ENCODE data around the gene GRM2.

Gene GRM2

DNA sequence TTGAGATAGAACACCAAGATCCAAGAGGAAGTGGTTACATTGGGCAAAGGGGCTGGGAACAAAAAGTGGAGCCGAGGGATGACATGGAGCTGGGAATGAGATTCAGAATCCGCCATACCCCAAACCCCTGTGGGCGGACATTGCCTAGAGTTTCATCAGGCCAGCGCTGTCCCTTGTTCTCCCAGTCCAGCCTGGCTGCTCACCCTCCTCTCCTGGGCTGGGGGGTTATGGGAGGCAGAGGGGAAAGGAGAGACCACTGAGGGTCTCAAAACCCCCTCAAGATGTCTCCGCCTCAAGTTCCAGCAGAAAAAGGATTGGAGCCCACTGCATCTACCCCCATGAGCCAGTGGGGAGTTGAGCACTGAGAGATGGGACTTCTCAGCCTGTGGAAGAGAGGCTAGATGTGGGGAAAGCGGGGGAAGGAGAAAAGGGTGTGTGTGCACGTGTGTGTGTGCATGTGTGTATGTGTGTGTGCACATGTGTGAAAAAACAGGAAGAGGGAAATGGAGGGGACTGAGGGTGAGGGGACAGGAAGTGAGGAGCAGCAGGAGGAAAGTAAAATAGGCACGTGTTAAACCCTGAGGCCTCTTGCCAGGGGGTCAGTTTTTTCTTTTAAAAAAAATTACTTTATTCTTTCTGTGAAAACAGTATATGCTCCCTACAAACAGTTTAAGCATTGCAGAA is 14.3 kb downstream of the GRM2 start:
- TF ChIP-seq, protein P1, sequence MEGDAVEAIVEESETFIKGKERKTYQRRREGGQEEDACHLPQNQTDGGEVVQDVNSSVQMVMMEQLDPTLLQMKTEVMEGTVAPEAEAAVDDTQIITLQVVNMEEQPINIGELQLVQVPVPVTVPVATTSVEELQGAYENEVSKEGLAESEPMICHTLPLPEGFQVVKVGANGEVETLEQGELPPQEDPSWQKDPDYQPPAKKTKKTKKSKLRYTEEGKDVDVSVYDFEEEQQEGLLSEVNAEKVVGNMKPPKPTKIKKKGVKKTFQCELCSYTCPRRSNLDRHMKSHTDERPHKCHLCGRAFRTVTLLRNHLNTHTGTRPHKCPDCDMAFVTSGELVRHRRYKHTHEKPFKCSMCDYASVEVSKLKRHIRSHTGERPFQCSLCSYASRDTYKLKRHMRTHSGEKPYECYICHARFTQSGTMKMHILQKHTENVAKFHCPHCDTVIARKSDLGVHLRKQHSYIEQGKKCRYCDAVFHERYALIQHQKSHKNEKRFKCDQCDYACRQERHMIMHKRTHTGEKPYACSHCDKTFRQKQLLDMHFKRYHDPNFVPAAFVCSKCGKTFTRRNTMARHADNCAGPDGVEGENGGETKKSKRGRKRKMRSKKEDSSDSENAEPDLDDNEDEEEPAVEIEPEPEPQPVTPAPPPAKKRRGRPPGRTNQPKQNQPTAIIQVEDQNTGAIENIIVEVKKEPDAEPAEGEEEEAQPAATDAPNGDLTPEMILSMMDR (IDR thresholded peaks at IDR 0.05), result no peak

DNA sequence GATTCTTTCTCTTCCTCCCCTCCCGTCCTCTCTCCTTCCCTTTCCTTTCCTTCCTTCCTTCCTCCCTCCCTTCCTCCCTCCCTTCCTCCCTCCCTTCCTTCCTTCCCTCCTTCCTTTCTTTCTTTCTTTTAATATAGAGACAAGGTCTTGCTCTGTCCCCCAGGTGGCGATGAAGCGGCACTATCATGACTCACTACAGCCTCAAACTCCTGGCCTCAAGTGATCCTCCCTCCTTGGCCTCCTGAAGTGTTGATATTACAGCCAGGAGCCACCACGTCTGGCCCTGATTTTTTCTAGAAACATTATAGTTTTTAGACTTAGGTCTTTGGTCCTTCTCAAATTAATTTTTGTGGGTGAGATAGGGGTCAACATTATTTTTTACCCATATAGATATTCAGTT is 15.5 kb downstream of the GRM2 start:
- TF ChIP-seq, protein P1 (IDR thresholded peaks at IDR 0.05), result no peak

DNA sequence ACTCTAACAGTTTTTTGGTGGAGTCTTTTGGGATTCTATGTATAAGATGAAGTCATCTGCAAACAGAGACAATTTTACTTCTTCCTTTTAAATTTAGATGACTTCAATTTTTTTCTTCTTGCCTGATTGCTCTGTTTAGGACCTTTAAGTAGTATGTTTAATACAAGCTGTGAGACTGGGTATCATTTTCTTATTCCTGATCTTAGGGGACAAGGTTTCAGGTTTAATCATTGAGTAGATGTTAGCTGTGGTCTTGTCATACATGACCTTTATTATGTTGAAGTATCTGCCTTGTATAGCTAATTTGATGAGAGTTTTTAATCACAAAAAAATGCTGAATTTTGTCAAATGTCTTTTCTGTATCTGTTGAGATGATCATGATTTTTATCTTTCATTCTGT is 20.6 kb downstream of the GRM2 start:
- TF ChIP-seq, protein P1 (IDR thresholded peaks at IDR 0.05), result no peak

DNA sequence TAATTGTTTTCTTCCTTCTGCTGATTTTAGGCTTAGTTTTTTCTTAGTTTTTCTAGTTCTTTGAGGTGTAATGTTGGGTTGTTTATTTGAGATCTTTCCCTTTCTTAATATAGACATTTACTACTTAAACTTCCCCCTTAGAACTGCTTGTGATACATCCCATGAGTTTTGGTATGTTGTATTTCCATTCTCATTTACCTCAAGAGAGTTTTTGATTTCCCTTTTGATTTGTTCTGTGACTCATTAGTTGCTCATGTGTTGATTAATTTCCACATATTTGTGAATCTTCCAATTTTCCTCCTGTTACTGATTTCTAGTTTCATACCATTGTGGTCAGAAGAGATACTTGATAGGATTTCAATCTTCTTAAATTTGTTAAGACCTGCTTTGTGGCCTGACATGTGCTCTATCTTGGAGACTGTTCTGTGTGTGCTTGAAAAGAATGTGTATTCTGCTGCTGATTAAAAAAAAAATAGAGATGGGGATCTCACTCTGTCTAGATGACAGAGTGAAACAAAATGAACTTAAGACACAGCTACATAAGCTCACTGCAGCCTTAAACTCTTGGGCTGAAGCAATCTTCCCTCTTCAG is 22.3 kb downstream of the GRM2 start:
- TF ChIP-seq, protein P1 (IDR thresholded peaks at IDR 0.05), result no peak

DNA sequence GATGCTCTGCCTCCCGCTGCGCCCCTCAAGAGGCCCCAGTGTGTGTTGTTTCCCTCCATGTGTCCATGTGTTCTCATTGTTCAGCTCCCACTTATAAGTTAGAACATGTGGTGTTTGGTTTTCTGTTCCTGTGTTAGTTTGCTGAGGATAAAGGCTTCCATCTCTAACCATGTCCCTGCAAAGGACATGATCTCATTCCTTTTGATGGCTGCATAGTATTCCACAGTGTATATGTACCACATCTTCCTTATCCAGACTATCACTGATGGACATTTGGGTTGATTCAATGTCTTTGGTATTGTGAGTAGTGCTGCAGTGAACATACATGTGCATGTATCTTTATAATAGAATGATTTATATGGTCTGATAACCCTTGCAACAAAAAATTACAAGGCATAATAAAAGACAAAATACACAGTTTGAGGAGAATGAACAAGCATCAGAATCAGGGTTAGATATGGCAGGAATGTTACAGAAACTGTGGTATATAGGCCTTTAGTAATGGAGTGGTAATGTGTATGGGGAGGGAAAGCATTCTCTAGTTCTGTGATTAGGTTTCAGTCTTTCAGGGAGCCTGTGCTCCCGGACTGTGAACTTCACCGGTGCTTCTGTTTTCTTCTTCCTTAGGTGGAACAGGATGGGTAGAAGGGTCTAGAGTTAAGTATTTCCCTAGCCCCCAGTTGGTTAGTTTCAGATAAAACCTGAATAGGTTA is 27.1 kb downstream of the GRM2 start:
- TF ChIP-seq, protein P1 (IDR thresholded peaks at IDR 0.05), result no peak

DNA sequence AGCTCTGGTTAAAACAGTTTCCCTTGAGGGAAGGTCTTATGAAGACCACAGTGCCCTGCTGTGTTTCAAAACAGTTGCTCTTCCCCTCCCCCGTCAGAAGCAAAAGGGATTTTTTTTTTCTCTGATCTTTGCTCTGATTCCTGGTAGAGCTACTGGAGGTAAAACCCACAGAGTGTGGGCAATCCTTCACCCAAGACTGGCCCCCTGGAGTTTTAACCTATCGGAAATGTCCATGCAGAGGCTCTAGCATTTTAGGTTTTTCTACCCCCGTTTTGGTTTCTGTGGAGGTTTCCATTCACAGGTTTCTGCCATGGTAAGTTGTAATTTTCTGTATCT is 27.7 kb downstream of the GRM2 start:
- TF ChIP-seq, protein P1 (IDR thresholded peaks at IDR 0.05), result no peak

DNA sequence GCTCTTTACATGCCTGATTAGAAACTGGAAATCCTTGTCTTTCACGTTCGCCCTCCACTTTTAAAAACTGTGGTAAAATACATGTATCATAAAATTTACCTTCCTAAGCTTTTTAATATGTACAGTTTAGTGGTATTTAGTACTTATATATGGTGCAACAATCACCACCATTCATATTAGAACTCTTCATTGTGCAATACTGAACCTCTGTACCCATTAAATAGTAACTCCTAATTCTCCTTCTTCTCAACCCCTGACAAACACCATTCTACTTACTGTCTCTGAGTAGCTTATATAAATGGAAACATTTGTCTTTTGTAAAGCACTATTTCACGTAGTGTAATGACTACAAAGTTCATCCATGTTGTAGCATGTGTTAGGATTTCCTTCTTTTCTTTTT is 28.2 kb downstream of the GRM2 start:
- TF ChIP-seq, protein P1 (IDR thresholded peaks at IDR 0.05), result no peak
